ENCODE measurements around the gene SARNP.

- TF ChIP-seq EP300 (IDR thresholded peaks at IDR 0.05; ENCODE audit: borderline replicate concordance), result no peak
- no peak for TF ChIP-seq ZBTB7A (IDR thresholded peaks at IDR 0.05; ENCODE audit: low read depth)
- TF ChIP-seq FOXM1 (IDR thresholded peaks at IDR 0.05; ENCODE audit: borderline replicate concordance, low read depth), result no peak
- TF ChIP-seq USF1 (IDR thresholded peaks at IDR 0.05), result no peak
- no peak for TF ChIP-seq RAD21 (IDR thresholded peaks at IDR 0.05; ENCODE audit: low read depth)
- TF ChIP-seq TEAD4 (IDR thresholded peaks at IDR 0.05), result no peak
- TF ChIP-seq CEBPB (IDR thresholded peaks at IDR 0.05), result no peak
- no peak for TF ChIP-seq TAF1 (IDR thresholded peaks at IDR 0.05; ENCODE audit: low read depth)
- no peak for TF ChIP-seq YY1 (IDR thresholded peaks at IDR 0.05; ENCODE audit: low read depth)
These were observed 10.8 kb upstream of the SARNP start for GRCh38 chr12:55828357-55828756.

Measured in Ishikawa (cell line).